H1 (cell line): ENCODE results near the gene THTPA. TPM values are rescaled to one million over a fixed set of nuclear protein-coding genes. Genes with fewer than 3 reads are reported as not detected.

Experiments
- CTCF ChIA-PET: fragments of 300-600 bp; sonication (Branson Sonifier 250); formaldehyde crosslinking; loops from one replicate; lab custom pipeline; 2021; ENCODE audit not compliant: partially characterized antibody; lab: Charles Lee
- POLR2A ChIA-PET: fragments of 300-600 bp; sonication (Branson Sonifier 250); formaldehyde crosslinking; loops from one replicate; lab custom pipeline; 2021; ENCODE audit warnings: inconsistent platforms; ENCODE audit not compliant: partially characterized antibody; lab: Charles Lee
- DNase-seq, 2 experiments: peaks; one replicate each; pipeline versions ENCODE4 v3.0.0 to v3.0.0-alpha.2; 2010 to 2022; ENCODE audit warnings: low spot score in 2 of 2, low read depth in 1 of 2, mixed read lengths in 1 of 2
- FAIRE-seq: peaks from 2 replicates; lab custom pipeline; 2011; peaks lifted over from hg19 to GRCh38; lab: Jason Lieb, UNC
- H2AFZ ChIP-seq: 2 replicates; pipeline ENCODE4 v1.8.1; 2012; ENCODE audit warnings: low read length, inconsistent platforms
- H2AK5ac ChIP-seq: 2 replicates; pipeline ENCODE4 v1.6.1; 2013; ENCODE audit warnings: low read depth, low read length
- H2BK120ac ChIP-seq: replicated peaks from 2 replicates; pipeline ENCODE3; 2013; ENCODE audit warnings: low read depth, low read length, inconsistent platforms
- H2BK12ac ChIP-seq: 2 replicates; pipeline ENCODE4 v1.6.1; 2013; ENCODE audit warnings: low read depth, low read length
- H2BK15ac ChIP-seq: 2 replicates; pipeline ENCODE4 v1.6.1; 2013; ENCODE audit warnings: low read length
- H2BK20ac ChIP-seq: 2 replicates; pipeline ENCODE4 v1.6.1; 2013; ENCODE audit warnings: low read length
- H2BK5ac ChIP-seq: 2 replicates; pipeline ENCODE4 v1.6.1; 2013; ENCODE audit warnings: low read depth, low read length
- H3K14ac ChIP-seq: 2 replicates; pipeline ENCODE4 v1.6.1; 2013; ENCODE audit warnings: inconsistent platforms; ENCODE audit not compliant: insufficient read length
- H3K18ac ChIP-seq: 2 replicates; pipeline ENCODE4 v1.6.1; 2013; ENCODE audit warnings: low read length; ENCODE audit errors: extremely low read depth
- H3K23ac ChIP-seq: 2 replicates; pipeline ENCODE4 v1.6.1; 2013; ENCODE audit warnings: inconsistent platforms; ENCODE audit not compliant: insufficient read length
- H3K23me2 ChIP-seq: 2 replicates; pipeline ENCODE4 v1.6.1; 2013; ENCODE audit warnings: low read depth, low read length
- H3K27ac ChIP-seq: 2 replicates; pipeline ENCODE4 v1.6.1; 2011; ENCODE audit warnings: low read depth, low read length, inconsistent platforms
- H3K27me3 ChIP-seq, 4 experiments: replicated peaks in 1 of 4; 1 replicate in 1 of 4; 2 replicates in 3 of 4; pipeline versions ENCODE4 v1.6.1 to v1.8.1; 2011 to 2013; ENCODE audit warnings: low read length in 3 of 4, mild to moderate bottlenecking in 3 of 4, inconsistent platforms in 2 of 4, mixed read lengths in 2 of 4, moderate library complexity in 1 of 4; ENCODE audit not compliant: control insufficient read depth in 3 of 4, insufficient read depth in 3 of 4; ENCODE audit errors: extremely low read depth in 1 of 4
- H3K36me3 ChIP-seq, 4 experiments: 2 replicates each; pipeline versions ENCODE4 v1.6.1 to v1.8.1; 2011 to 2013; ENCODE audit warnings: mild to moderate bottlenecking in 4 of 4, low read length in 3 of 4, moderate library complexity in 2 of 4, control low read depth in 1 of 4, inconsistent platforms in 1 of 4; ENCODE audit not compliant: insufficient read depth in 4 of 4, control insufficient read depth in 2 of 4
- H3K4ac ChIP-seq: replicated peaks from 2 replicates; pipeline ENCODE3; 2013; ENCODE audit warnings: low read length, low read depth, mixed read lengths, inconsistent platforms; ENCODE audit not compliant: insufficient read length
- H3K4me1 ChIP-seq, 4 experiments: replicated peaks in 1 of 4; 1 replicate in 1 of 4; 2 replicates in 3 of 4; pipeline versions ENCODE4 v1.6.1 to v1.8.1; 2011 to 2013; ENCODE audit warnings: low read length in 3 of 4, inconsistent platforms in 2 of 4, mixed read lengths in 1 of 4; ENCODE audit not compliant: insufficient read depth in 4 of 4, control insufficient read depth in 3 of 4
- H3K4me2 ChIP-seq, 2 experiments: 2 replicates each; pipeline versions ENCODE4 v1.6.1 to v1.8.1; 2011 to 2013; ENCODE audit warnings: low read depth in 2 of 2, low read length in 2 of 2, control low read depth in 1 of 2, inconsistent platforms in 1 of 2, mild to moderate bottlenecking in 1 of 2; ENCODE audit not compliant: insufficient read depth in 1 of 2
- H3K4me3 ChIP-seq, 4 experiments: fragments of 200-600, 300-600 bp in 1 of 4; sonication (generic), shearing (Covaris generic), sonication (Bioruptor Twin) in 1 of 4; 2 replicates each; pipeline versions ENCODE4 v1.5.1 to v1.8.1; 2011 to 2016; ENCODE audit warnings: low read length in 4 of 4, low read depth in 3 of 4, control low read depth in 2 of 4, inconsistent platforms in 2 of 4, mild to moderate bottlenecking in 2 of 4, mixed read lengths in 1 of 4, moderate library complexity in 1 of 4; ENCODE audit not compliant: insufficient read depth in 2 of 4; ENCODE audit errors: extremely low read depth in 1 of 4
- H3K56ac ChIP-seq: replicated peaks from 2 replicates; pipeline ENCODE3; 2013; ENCODE audit warnings: low read depth, mild to moderate bottlenecking, mixed read lengths, low read length, inconsistent platforms; ENCODE audit not compliant: insufficient read length
- H3K79me1 ChIP-seq: 2 replicates; pipeline ENCODE4 v1.6.1; 2013; ENCODE audit warnings: low read depth, low read length, control low read depth
- H3K79me2 ChIP-seq, 2 experiments: 2 replicates each; pipeline versions ENCODE4 v1.6.1 to v1.8.1; 2012 to 2013; ENCODE audit warnings: low read length in 2 of 2, mild to moderate bottlenecking in 2 of 2, inconsistent platforms in 1 of 2; ENCODE audit not compliant: insufficient read depth in 2 of 2, control insufficient read depth in 1 of 2
- H3K9ac ChIP-seq, 4 experiments: replicated peaks in 1 of 4; 1 replicate in 1 of 4; 2 replicates in 3 of 4; pipeline versions ENCODE4 v1.6.1 to v1.8.1; 2011 to 2013; ENCODE audit warnings: low read depth in 3 of 4, low read length in 3 of 4, control low read depth in 2 of 4, mild to moderate bottlenecking in 2 of 4, moderate library complexity in 2 of 4, inconsistent platforms in 1 of 4; ENCODE audit errors: extremely low read depth in 1 of 4
- H3K9me3 ChIP-seq, 2 experiments: 2 replicates each; pipeline versions ENCODE4 v1.6.1 to v1.8.1; 2012 to 2013; ENCODE audit warnings: mild to moderate bottlenecking in 2 of 2, moderate library complexity in 2 of 2, control low read depth in 1 of 2, inconsistent platforms in 1 of 2, low read depth in 1 of 2, low read length in 1 of 2, mixed read lengths in 1 of 2; ENCODE audit not compliant: insufficient read depth in 2 of 2
- H4K20me1 ChIP-seq, 2 experiments: replicated peaks in 1 of 2; 2 replicates each; pipeline versions ENCODE3 to v1.8.1; 2011 to 2013; ENCODE audit warnings: inconsistent platforms in 2 of 2, low read length in 2 of 2, mild to moderate bottlenecking in 1 of 2; ENCODE audit not compliant: insufficient read depth in 2 of 2, control insufficient read depth in 1 of 2
- H4K5ac ChIP-seq: 2 replicates; pipeline ENCODE4 v1.6.1; 2013; ENCODE audit warnings: low read length, low read depth, mixed read lengths, inconsistent platforms; ENCODE audit not compliant: insufficient read length
- H4K8ac ChIP-seq: 2 replicates; pipeline ENCODE4 v1.8.0; 2013; ENCODE audit warnings: mild to moderate bottlenecking, moderate library complexity, low read length, inconsistent platforms; ENCODE audit not compliant: insufficient read depth; ENCODE audit errors: extremely low read depth
- H4K91ac ChIP-seq: replicated peaks from 2 replicates; pipeline ENCODE3; 2013; ENCODE audit warnings: low read length, mixed read lengths, inconsistent platforms; ENCODE audit not compliant: insufficient read length
- ASH2L ChIP-seq: fragments of 200-600, 300-600 bp; sonication (generic); IDR thresholded peaks from one replicate; pipeline ENCODE4 v1.7.1; 2017; ENCODE audit warnings: low read length
- CBX8 ChIP-seq: fragments of 300-800, 300-1000 bp; sonication (generic); IDR thresholded peaks from 2 replicates; pipeline ENCODE4 v1.7.1; 2016; ENCODE audit warnings: low read depth, low read length, borderline replicate concordance
- CHD2 ChIP-seq: IDR thresholded peaks from 2 replicates; pipeline ENCODE4 v1.6.1; 2012; ENCODE audit warnings: low read length, improper control_type of control experiment
- CREB1 ChIP-seq: IDR thresholded peaks from 2 replicates; pipeline ENCODE4 v1.6.1; 2012; ENCODE audit warnings: inconsistent platforms
- GABPA ChIP-seq: IDR thresholded peaks from 2 replicates; pipeline ENCODE4 v1.6.1; 2011; ENCODE audit warnings: mild to moderate bottlenecking, low read length, moderate library complexity, borderline replicate concordance; ENCODE audit not compliant: insufficient read depth
- POLR2A ChIP-seq, 2 experiments: IDR thresholded peaks; 1 replicate in 1 of 2; 2 replicates in 1 of 2; pipeline ENCODE4 v1.6.1; 2011; ENCODE audit warnings: low read depth in 2 of 2, low read length in 2 of 2, mild to moderate bottlenecking in 2 of 2; ENCODE audit errors: control extremely low read depth in 1 of 2
- RAD21 ChIP-seq, 2 experiments: IDR thresholded peaks in 1 of 2; conservative IDR thresholded peaks in 1 of 2; 2 replicates each; pipeline ENCODE4 v1.6.1; 2011; ENCODE audit warnings: low read depth in 2 of 2, low read length in 2 of 2, improper control_type of control experiment in 1 of 2, inconsistent platforms in 1 of 2, mild to moderate bottlenecking in 1 of 2, moderate library complexity in 1 of 2
- SIN3A ChIP-seq, 2 experiments: IDR thresholded peaks in 1 of 2; conservative IDR thresholded peaks in 1 of 2; 2 replicates each; pipeline ENCODE4 v1.6.1; 2011 to 2012; ENCODE audit warnings: low read length in 2 of 2, improper control_type of control experiment in 1 of 2, low read depth in 1 of 2, mild to moderate bottlenecking in 1 of 2
- TAF7 ChIP-seq: optimal IDR thresholded peaks from 2 replicates; pipeline ENCODE3; 2011; ENCODE audit warnings: low read depth, mild to moderate bottlenecking, inconsistent platforms, low read length, moderate library complexity, borderline replicate concordance
- TBP ChIP-seq: IDR thresholded peaks from 2 replicates; pipeline ENCODE4 v1.6.1; 2011; ENCODE audit warnings: low read depth, low read length, improper control_type of control experiment
- TCF12 ChIP-seq: IDR thresholded peaks from 2 replicates; pipeline ENCODE4 v1.6.1; 2011; ENCODE audit warnings: low read depth, mild to moderate bottlenecking, low read length
- USF2 ChIP-seq: IDR thresholded peaks from 2 replicates; pipeline ENCODE4 v1.6.1; 2011; ENCODE audit warnings: low read length, improper control_type of control experiment
- WGBS, 2 experiments: shearing (Covaris generic) in 1 of 2; methylation state at CpG; one replicate each; pipeline versions ENCODE4 v1.1.6 to v1.1.7; 2013 to 2015; ENCODE audit warnings: low lambda C conversion rate in 2 of 2, mixed read lengths in 2 of 2, inconsistent platforms in 1 of 2, low coverage in 1 of 2, missing lambda C conversion rate in 1 of 2; ENCODE audit not compliant: insufficient replicate concordance in 2 of 2, insufficient coverage in 1 of 2, insufficient read length in 1 of 2; ENCODE audit errors: extremely low coverage in 1 of 2, missing lambda C conversion rate in 1 of 2; 5-methylcytosine and 5-hydroxymethylcytosine counted together
- polyA plus RNA-seq, 7 experiments: library from polyadenylated mRNA; depleted of rRNA in 3 of 7; stranded (reverse) in 5 of 7; unstranded in 2 of 7; fragments of >200 nt in 5 of 7; fragments of 200-250 nt in 2 of 7; gene quantifications; 1 replicate in 5 of 7; 2 replicates in 1 of 7; 4 replicates in 1 of 7; pipeline versions ENCODE4 v1.2.1 to v1.2.3, GENCODE V29; 2011 to 2013; ENCODE audit warnings: missing spikeins in 2 of 7, mixed read lengths in 2 of 7
- total RNA-seq: library from RNA; stranded (reverse); fragmentation: NEBNext Ultra II Directional; extraction: Animal tissue kit (Norgen Biotek cat#: 25700); gene quantifications from 2 replicates; pipeline ENCODE4 v1.2.1, GENCODE V29; 2021

The THTPA gene
- total and polyA plus RNA-seq, 2 of the 8 experiments (the other 6 are each of a cell fraction or from before 2014, with no cell fraction given) = 16.6 to 19.0 TPM

- Histone ChIP-seq H3K23me2 (peaks cover 17% of the 10 kb centered on the region), H3K56ac (no peak overlapping the region), H2BK120ac (peak overlapping the region; percentile 45), H3K14ac (no peak overlapping the region), H2BK12ac (no peak overlapping the region), H3K9me3 (no peaks in the 10 kb centered on the region), H2AFZ (no peak overlapping the region), H3K4ac (peak overlapping the region; percentile 87), H2BK20ac (0 out of 2 replicates have a peak overlapping the region, but pooled peaks have one; percentile 8), H3K23ac (no peak overlapping the region), H3K9ac (no peak overlapping the region), H4K8ac (no peak overlapping the region), H2AK5ac (no peak overlapping the region), H3K4me1 (peaks cover 7 to 19% (median 12%) of the 10 kb centered on the region in 4 experiments; a peak in 6 of 7 replicates), H3K18ac (no peak overlapping the region; the same call in 1 of the 2 replicates), H2BK5ac (no peak overlapping the region), H3K36me3 (peaks cover 4 to 24% (median 12%) of the 10 kb centered on the region in 4 experiments; a peak in 4 of 8 replicates), H3K4me2 (peak overlapping the region in 1 of 2 experiments; percentile 99; a peak in 1 of 4 replicates), H4K20me1 (no peaks in the 10 kb centered on the region), H4K91ac (peak overlapping the region; percentile 82), H4K5ac (no peak overlapping the region), H3K79me2 (peaks cover 0 to 13% of the 10 kb centered on the region in 2 experiments; a peak in 2 of 4 replicates), H3K79me1 (no peaks in the 10 kb centered on the region), H3K27ac (no peak overlapping the region), H3K27me3 (no peaks in the 10 kb centered on the region), H2BK15ac (no peak overlapping the region), H3K4me3 (no peak overlapping the region)
- ChIA-PET CTCF (interaction anchor here (7.0 to 70.5 kb wide), 4 partner anchors 8 to 59 kb away, joined by 47 to 2092 read pairs (median 1314); partner anchors contain the start of genes AP1G2, NGDN, THTPA and ZFHX2), POLR2A (interaction anchor here (2.4 to 52.7 kb wide), 6 partner anchors 7 to 215 kb away, joined by 7 to 1523 read pairs (median 491); partner anchors contain the start of genes AP1G2, JPH4, NGDN and PABPN1)
- FAIRE-seq = no peak
- TF ChIP-seq TBP (no peak), CBX8 (no peak), USF2 (no peak), CREB1 (no peak), ASH2L (no peak), CHD2 (no peak), GABPA (no peak), SIN3A (conservative IDR thresholded peaks at IDR 0.05 in 1 of 2, IDR thresholded peaks at IDR 0.05 in 1 of 2; ENCODE audit: low read depth in 1 of 2, low read length in 2 of 2) (no peak), TCF12 (no peak), POLR2A (IDR thresholded peaks at IDR 0.05; ENCODE audit: control extremely low read depth in 1 of 2, low read depth in 2 of 2, low read length in 2 of 2) (no peak), TAF7 (no peak), RAD21 (IDR thresholded peaks at IDR 0.05 in 1 of 2, conservative IDR thresholded peaks at IDR 0.05 in 1 of 2; ENCODE audit: low read depth in 2 of 2, low read length in 2 of 2) (no peak)
- WGBS, 2 experiments = 83% methylated on average over 4 of the region's 4 CpGs; no CpG with 5 or more reads in 1 of the 2 experiments
- DNase-seq = no peak
Measured at GRCh38 chr14:23535943-23536342, 20.1 kb upstream of the THTPA start.
